H9 (cell line): Measurements from ENCODE around the gene TET2. TPM values are rescaled to one million over a fixed set of nuclear protein-coding genes. Genes with fewer than 3 reads are reported as not detected.

Experiments
- DNase-seq: peaks from one replicate; pipeline ENCODE4 v3.0.0-alpha.2; 2017
- H2AFZ ChIP-seq: one replicate; pipeline ENCODE4 v1.6.1; 2013; ENCODE audit warnings: mild to moderate bottlenecking, low read length, control low read depth, moderate library complexity
- H2AK5ac ChIP-seq: 2 replicates; pipeline ENCODE4 v1.6.1; 2013; ENCODE audit warnings: low read length, control low read depth, mixed read lengths; ENCODE audit not compliant: insufficient read length
- H2BK120ac ChIP-seq: one replicate; pipeline ENCODE4 v1.6.1; 2013; ENCODE audit warnings: low read depth, mild to moderate bottlenecking, low read length, control low read depth, inconsistent platforms; ENCODE audit not compliant: poor library complexity, severe bottlenecking
- H2BK12ac ChIP-seq: 2 replicates; pipeline ENCODE4 v1.6.1; 2013; ENCODE audit warnings: low read length, control low read depth, mixed read lengths, low read depth; ENCODE audit not compliant: insufficient read length
- H2BK15ac ChIP-seq: 2 replicates; pipeline ENCODE4 v1.6.1; 2013; ENCODE audit warnings: low read depth, low read length, control low read depth
- H2BK20ac ChIP-seq: one replicate; pipeline ENCODE4 v1.6.1; 2013; ENCODE audit warnings: low read depth, mild to moderate bottlenecking, low read length, control low read depth, inconsistent platforms; ENCODE audit not compliant: poor library complexity, severe bottlenecking
- H2BK5ac ChIP-seq: 2 replicates; pipeline ENCODE4 v1.6.1; 2013; ENCODE audit warnings: low read length, control low read depth, mixed read lengths; ENCODE audit not compliant: insufficient read length
- H3K14ac ChIP-seq: 2 replicates; pipeline ENCODE4 v1.6.1; 2013; ENCODE audit warnings: low read length, control low read depth; ENCODE audit not compliant: insufficient read depth
- H3K18ac ChIP-seq: 2 replicates; pipeline ENCODE4 v1.6.1; 2013; ENCODE audit warnings: low read depth, mild to moderate bottlenecking, mixed read lengths, low read length, control low read depth; ENCODE audit not compliant: insufficient read length
- H3K23ac ChIP-seq: 2 replicates; pipeline ENCODE4 v1.6.1; 2013; ENCODE audit warnings: low read length, control low read depth, mixed read lengths, low read depth; ENCODE audit not compliant: insufficient read length
- H3K23me2 ChIP-seq: 2 replicates; pipeline ENCODE4 v1.6.1; 2013; ENCODE audit warnings: low read depth, mild to moderate bottlenecking, mixed read lengths, low read length, control low read depth; ENCODE audit not compliant: insufficient read length, poor library complexity, severe bottlenecking
- H3K27ac ChIP-seq: 2 replicates; pipeline ENCODE4 v1.5.1; 2013; ENCODE audit warnings: low read length, control low read depth, mixed read lengths, low read depth; ENCODE audit not compliant: insufficient read length
- H3K27me3 ChIP-seq: 2 replicates; pipeline ENCODE4 v1.6.1; 2013; ENCODE audit warnings: low read length, control low read depth, inconsistent platforms; ENCODE audit not compliant: insufficient read depth
- H3K4ac ChIP-seq: 2 replicates; pipeline ENCODE4 v1.6.1; 2013; ENCODE audit warnings: low read depth, mild to moderate bottlenecking, control low read depth, inconsistent platforms, low read length, moderate library complexity
- H3K4me1 ChIP-seq: 2 replicates; pipeline ENCODE4 v1.6.1; 2013; ENCODE audit warnings: low read length, control low read depth, inconsistent platforms; ENCODE audit not compliant: insufficient read depth
- H3K4me2 ChIP-seq: 2 replicates; pipeline ENCODE4 v1.6.1; 2013; ENCODE audit warnings: low read length, control low read depth, mixed read lengths; ENCODE audit not compliant: insufficient read length, insufficient read depth
- H3K56ac ChIP-seq: 2 replicates; pipeline ENCODE4 v1.6.1; 2013; ENCODE audit warnings: low read depth, mild to moderate bottlenecking, mixed read lengths, low read length, control low read depth; ENCODE audit not compliant: insufficient read length
- H3K79me1 ChIP-seq: 2 replicates; pipeline ENCODE4 v1.6.1; 2013; ENCODE audit warnings: low read depth, mild to moderate bottlenecking, moderate library complexity, low read length, control low read depth, inconsistent platforms; ENCODE audit not compliant: insufficient read depth, poor library complexity, severe bottlenecking
- H3K79me2 ChIP-seq: 2 replicates; pipeline ENCODE4 v1.6.1; 2013; ENCODE audit warnings: low read length, control low read depth, inconsistent platforms; ENCODE audit not compliant: insufficient read depth
- H3K9ac ChIP-seq: 2 replicates; pipeline ENCODE4 v1.6.1; 2013; ENCODE audit warnings: low read length, control low read depth, mixed read lengths; ENCODE audit not compliant: insufficient read length; ENCODE audit errors: extremely low read depth
- H3K9me3 ChIP-seq: one replicate; pipeline ENCODE4 v1.6.1; 2013; ENCODE audit warnings: low read depth, low read length, inconsistent platforms; ENCODE audit not compliant: control insufficient read depth
- H3T11ph ChIP-seq: one replicate; pipeline ENCODE4 v1.6.1; 2013; ENCODE audit warnings: mild to moderate bottlenecking, low read length, control low read depth, inconsistent platforms
- H4K20me1 ChIP-seq: one replicate; pipeline ENCODE4 v1.6.1; 2013; ENCODE audit not compliant: control insufficient read depth, insufficient read length, insufficient read depth
- H4K5ac ChIP-seq: 2 replicates; pipeline ENCODE4 v1.6.1; 2013; ENCODE audit warnings: low read depth, mild to moderate bottlenecking, mixed read lengths, low read length, control low read depth; ENCODE audit not compliant: insufficient read length
- H4K8ac ChIP-seq: replicated peaks from 2 replicates; pipeline ENCODE4 v1.6.1; 2013; ENCODE audit warnings: low read length, control low read depth, mixed read lengths, low read depth; ENCODE audit not compliant: insufficient read length
- H4K91ac ChIP-seq: 2 replicates; pipeline ENCODE4 v1.6.1; 2013; ENCODE audit warnings: low read depth, mild to moderate bottlenecking, moderate library complexity, mixed read lengths, low read length, control low read depth; ENCODE audit not compliant: insufficient read length
- H3K27ac Mint-ChIP-seq, 3 experiments: 2 replicates in 2 of 3; 3 replicates in 1 of 3; pipeline ENCODE4 v1.8.0; 2020 to 2021; ENCODE audit warnings: mixed read lengths in 3 of 3, mild to moderate bottlenecking in 1 of 3, moderate library complexity in 1 of 3
- H3K27me3 Mint-ChIP-seq: 2 replicates; pipeline ENCODE4 v1.8.0; 2021; ENCODE audit warnings: low read depth, mild to moderate bottlenecking, moderate library complexity, mixed read lengths
- H3K36me3 Mint-ChIP-seq, 3 experiments: 2 replicates in 2 of 3; 3 replicates in 1 of 3; pipeline ENCODE4 v1.8.0; 2020 to 2021; ENCODE audit warnings: low read depth in 3 of 3, mixed read lengths in 3 of 3; ENCODE audit not compliant: insufficient read depth in 1 of 3
- H3K4me1 Mint-ChIP-seq, 2 experiments: 2 replicates each; pipeline ENCODE4 v1.8.0; 2020; ENCODE audit warnings: mixed read lengths in 2 of 2
- H3K4me3 Mint-ChIP-seq, 2 experiments: 2 replicates in 1 of 2; 3 replicates in 1 of 2; pipeline ENCODE4 v1.8.0; 2020 to 2021; ENCODE audit warnings: mild to moderate bottlenecking in 2 of 2, mixed read lengths in 2 of 2, moderate library complexity in 1 of 2
- H3K9me3 Mint-ChIP-seq, 2 experiments: 2 replicates in 1 of 2; 3 replicates in 1 of 2; pipeline ENCODE4 v1.8.0; 2020; ENCODE audit warnings: mild to moderate bottlenecking in 2 of 2, mixed read lengths in 2 of 2, moderate library complexity in 1 of 2
- WGBS: extraction: QIAGEN DNeasy Blood & Tissue Kit; methylation state at CpG from one replicate; pipeline ENCODE4 v1.1.7; 2013; ENCODE audit warnings: missing lambda C conversion rate, low lambda C conversion rate, mixed read lengths; ENCODE audit not compliant: insufficient read length; ENCODE audit errors: extremely low coverage; 5-methylcytosine and 5-hydroxymethylcytosine counted together
- total RNA-seq: library from RNA; stranded (reverse); gene quantifications from 2 replicates; pipeline ENCODE4 v1.2.1, GENCODE V29; 2021
- TF ChIP-seq, protein P1 (sequence below): fragments of 200-600 bp; sonication (generic); conservative IDR thresholded peaks from 3 replicates; pipeline ENCODE4 v1.8.0; 2021; ENCODE audit warnings: antibody characterized with exemption, mild to moderate bottlenecking

Gene TET2
- total RNA-seq, 1 experiment from 2014 or later = 3.1 TPM

DNA sequence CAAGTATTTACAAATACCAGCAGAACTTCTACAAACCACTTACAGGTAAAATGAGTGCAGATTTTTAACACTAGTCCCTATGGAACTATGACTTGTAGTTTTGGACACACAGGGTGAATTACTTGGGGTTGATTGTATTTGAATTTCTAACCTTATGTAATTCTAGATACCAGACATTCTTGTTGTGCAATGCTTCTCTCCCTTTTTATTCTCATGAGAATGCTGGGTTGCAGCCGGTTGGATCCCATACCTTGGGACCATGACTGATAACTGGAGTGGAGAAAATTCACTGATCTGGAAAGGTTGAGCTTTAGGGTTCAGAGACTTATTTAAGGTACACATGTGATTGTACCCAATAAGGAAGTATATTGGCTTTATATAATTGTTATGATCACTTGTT lies 8.8 kb downstream of the TET2 start:
- Histone ChIP-seq H2AFZ (no peak overlapping the region), H3K79me2 (no peaks in the 10 kb centered on the region), H4K20me1 (no peaks in the 10 kb centered on the region), H2BK120ac (no peak overlapping the region), H2BK12ac (no peak overlapping the region), H3K27ac (no peak overlapping the region), H3K27me3 (peaks cover 11% of the 10 kb centered on the region; the same call in 1 of the 2 replicates), H3K9me3 (no peaks in the 10 kb centered on the region), H3K4ac (no peak overlapping the region), H3K23me2 (no peaks in the 10 kb centered on the region), H3K79me1 (no peaks in the 10 kb centered on the region), H2BK15ac (no peak overlapping the region), H2BK5ac (no peak overlapping the region), H3K56ac (no peak overlapping the region), H4K8ac (no peak overlapping the region), H3K23ac (no peak overlapping the region), H3T11ph (no peak overlapping the region), H3K4me1 (no peaks in the 10 kb centered on the region), H4K5ac (no peak overlapping the region), H3K18ac (no peak overlapping the region), H3K4me2 (no peak overlapping the region), H3K14ac (no peak overlapping the region), H2BK20ac (no peak overlapping the region), H4K91ac (no peak overlapping the region), H3K9ac (no peak overlapping the region), H2AK5ac (no peak overlapping the region)
- Mint-ChIP-seq H3K4me3 (no peak overlapping the region), H3K36me3 (no peaks in the 10 kb centered on the region), H3K27ac (no peak overlapping the region), H3K27me3 (peaks cover 55% of the 10 kb centered on the region), H3K4me1 (peaks cover 10 to 13% of the 10 kb centered on the region in 2 experiments), H3K9me3 (no peaks in the 10 kb centered on the region)
- no CpG with 5 or more reads among the region's 1 CpG for whole genome bisulfite sequencing
- TF ChIP-seq, protein P1, sequence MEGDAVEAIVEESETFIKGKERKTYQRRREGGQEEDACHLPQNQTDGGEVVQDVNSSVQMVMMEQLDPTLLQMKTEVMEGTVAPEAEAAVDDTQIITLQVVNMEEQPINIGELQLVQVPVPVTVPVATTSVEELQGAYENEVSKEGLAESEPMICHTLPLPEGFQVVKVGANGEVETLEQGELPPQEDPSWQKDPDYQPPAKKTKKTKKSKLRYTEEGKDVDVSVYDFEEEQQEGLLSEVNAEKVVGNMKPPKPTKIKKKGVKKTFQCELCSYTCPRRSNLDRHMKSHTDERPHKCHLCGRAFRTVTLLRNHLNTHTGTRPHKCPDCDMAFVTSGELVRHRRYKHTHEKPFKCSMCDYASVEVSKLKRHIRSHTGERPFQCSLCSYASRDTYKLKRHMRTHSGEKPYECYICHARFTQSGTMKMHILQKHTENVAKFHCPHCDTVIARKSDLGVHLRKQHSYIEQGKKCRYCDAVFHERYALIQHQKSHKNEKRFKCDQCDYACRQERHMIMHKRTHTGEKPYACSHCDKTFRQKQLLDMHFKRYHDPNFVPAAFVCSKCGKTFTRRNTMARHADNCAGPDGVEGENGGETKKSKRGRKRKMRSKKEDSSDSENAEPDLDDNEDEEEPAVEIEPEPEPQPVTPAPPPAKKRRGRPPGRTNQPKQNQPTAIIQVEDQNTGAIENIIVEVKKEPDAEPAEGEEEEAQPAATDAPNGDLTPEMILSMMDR = no peak
- no peak for DNase-seq
